ENCODE data around the gene PCDHA4.
A peak's percentile ranks its signal among the peaks of the same experiment; 100 is the strongest.

The PCDHA4 gene

DNA sequence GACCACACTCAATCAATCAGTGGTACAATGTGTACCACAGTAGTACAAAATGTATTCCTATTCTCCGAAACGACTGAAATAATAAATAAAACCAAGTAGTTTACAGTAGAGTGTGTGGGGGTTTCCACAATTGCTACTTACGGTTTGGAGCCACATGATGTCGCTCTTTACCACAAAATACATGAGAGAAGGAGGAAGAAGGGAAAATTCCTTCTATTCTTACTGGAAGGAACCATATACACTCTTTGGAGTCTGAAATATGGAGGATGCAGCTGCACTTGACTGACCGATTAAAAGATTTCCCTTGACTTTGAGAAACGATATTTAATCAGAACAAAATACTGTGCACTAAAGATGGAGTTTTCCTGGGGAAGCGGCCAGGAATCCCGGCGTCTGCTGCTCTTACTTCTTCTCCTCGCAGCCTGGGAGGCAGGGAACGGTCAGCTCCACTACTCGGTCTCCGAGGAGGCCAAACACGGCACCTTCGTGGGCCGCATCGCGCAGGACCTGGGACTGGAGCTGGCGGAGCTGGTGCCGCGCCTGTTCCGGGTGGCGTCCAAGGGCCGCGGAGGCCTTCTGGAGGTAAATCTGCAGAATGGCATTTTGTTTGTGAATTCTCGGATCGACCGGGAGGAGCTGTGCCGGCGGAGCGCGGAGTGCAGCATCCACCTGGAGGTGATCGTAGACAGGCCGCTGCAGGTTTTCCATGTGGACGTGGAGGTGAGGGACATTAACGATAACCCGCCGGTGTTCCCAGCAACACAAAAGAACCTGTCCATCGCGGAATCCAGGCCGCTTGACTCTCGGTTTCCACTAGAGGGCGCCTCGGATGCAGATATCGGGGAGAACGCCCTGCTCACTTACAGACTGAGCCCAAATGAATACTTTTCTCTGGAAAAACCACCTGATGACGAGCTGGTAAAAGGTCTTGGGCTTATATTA, at the start of gene PCDHA4:
Gene PCDHA4 (plus strand): TSS at position 235 of the 942 bp plus-strand sequence.
- TF ChIP-seq TEAD4 (IDR thresholded peaks at IDR 0.05) (no peak), RAD21 (IDR thresholded peaks at IDR 0.05; ENCODE audit: low read depth) (peak; percentile 58), EGR1 (IDR thresholded peaks at IDR 0.05) (no peak), TCF12 (IDR thresholded peaks at IDR 0.05; ENCODE audit: low read depth) (no peak), YY1 (IDR thresholded peaks at IDR 0.05; ENCODE audit: low read depth) (no peak)
- TF ChIP-seq, protein P1, sequence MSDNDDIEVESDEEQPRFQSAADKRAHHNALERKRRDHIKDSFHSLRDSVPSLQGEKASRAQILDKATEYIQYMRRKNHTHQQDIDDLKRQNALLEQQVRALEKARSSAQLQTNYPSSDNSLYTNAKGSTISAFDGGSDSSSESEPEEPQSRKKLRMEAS (IDR thresholded peaks at IDR 0.05) = 0 out of 2 replicates have a peak, but pooled peaks have one; percentile 21
- TF ChIP-seq, protein P2, sequence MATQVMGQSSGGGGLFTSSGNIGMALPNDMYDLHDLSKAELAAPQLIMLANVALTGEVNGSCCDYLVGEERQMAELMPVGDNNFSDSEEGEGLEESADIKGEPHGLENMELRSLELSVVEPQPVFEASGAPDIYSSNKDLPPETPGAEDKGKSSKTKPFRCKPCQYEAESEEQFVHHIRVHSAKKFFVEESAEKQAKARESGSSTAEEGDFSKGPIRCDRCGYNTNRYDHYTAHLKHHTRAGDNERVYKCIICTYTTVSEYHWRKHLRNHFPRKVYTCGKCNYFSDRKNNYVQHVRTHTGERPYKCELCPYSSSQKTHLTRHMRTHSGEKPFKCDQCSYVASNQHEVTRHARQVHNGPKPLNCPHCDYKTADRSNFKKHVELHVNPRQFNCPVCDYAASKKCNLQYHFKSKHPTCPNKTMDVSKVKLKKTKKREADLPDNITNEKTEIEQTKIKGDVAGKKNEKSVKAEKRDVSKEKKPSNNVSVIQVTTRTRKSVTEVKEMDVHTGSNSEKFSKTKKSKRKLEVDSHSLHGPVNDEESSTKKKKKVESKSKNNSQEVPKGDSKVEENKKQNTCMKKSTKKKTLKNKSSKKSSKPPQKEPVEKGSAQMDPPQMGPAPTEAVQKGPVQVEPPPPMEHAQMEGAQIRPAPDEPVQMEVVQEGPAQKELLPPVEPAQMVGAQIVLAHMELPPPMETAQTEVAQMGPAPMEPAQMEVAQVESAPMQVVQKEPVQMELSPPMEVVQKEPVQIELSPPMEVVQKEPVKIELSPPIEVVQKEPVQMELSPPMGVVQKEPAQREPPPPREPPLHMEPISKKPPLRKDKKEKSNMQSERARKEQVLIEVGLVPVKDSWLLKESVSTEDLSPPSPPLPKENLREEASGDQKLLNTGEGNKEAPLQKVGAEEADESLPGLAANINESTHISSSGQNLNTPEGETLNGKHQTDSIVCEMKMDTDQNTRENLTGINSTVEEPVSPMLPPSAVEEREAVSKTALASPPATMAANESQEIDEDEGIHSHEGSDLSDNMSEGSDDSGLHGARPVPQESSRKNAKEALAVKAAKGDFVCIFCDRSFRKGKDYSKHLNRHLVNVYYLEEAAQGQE (IDR thresholded peaks at IDR 0.05; ENCODE audit: low read depth) = no peak

DNA sequence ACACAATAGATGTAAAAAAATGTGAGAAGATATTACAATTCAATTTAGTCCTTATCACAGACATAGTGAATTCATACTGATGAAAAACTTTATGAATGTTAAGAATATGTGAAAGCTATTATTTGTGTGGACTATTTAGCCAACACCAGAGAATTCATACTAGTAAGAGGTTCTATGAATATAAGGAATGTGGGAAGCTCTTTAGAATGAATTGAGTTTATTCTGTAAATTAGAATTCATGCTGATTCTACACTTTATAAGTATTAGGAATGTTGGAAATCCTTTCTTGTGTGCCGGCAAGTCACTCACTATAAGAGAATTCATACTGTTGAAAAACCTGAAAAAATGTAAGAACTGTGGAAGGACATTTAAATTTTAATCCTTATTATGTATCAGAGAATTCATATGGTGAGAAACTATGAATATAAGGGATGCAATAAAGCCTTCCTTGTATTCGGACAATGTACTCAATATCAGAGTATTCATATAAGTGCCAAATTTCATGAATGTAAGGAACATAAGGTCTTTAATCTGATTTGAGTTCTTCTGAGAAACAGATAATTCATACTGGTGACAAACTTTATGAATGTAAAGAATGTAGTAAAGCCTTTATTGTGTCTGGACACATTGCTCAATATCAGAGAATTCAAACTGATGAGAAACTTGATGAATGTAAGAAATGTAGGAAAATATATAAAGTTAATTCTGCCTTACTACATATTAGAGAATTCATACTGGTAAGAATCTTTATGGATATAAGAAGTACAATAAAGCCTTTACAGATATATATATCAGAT, 42.5 kb upstream of the PCDHA4 start:
- TF ChIP-seq, protein P1 (IDR thresholded peaks at IDR 0.05) = no peak
- TF ChIP-seq, protein P3, sequence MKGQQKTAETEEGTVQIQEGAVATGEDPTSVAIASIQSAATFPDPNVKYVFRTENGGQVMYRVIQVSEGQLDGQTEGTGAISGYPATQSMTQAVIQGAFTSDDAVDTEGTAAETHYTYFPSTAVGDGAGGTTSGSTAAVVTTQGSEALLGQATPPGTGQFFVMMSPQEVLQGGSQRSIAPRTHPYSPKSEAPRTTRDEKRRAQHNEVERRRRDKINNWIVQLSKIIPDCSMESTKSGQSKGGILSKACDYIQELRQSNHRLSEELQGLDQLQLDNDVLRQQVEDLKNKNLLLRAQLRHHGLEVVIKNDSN (IDR thresholded peaks at IDR 0.05) = 0 out of 2 replicates have a peak, but pooled peaks have one; percentile 15
- TF ChIP-seq ZBTB7A (IDR thresholded peaks at IDR 0.05; ENCODE audit: low read depth) = no peak

DNA sequence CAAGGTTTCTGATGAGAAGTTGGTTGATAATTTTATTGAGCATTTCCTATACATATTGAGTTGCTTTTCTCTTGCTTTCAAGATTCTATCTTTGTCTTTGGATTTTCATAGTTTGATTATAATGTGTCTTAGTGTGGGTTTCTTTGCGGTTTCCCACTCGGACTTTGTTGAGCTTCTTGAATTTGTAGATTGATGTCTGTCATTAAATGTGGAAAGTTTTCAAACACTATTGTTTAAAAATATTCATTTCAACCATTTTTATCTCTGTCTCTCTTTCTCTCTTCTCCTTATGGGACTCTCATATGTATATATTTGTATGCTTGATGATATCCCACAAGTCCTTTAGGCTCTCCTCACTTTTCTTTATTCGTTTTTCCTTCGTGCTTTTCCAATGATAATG, 39.4 kb upstream of the PCDHA4 start:
- no peak for TF ChIP-seq TAF1 (IDR thresholded peaks at IDR 0.05; ENCODE audit: low read depth)

DNA sequence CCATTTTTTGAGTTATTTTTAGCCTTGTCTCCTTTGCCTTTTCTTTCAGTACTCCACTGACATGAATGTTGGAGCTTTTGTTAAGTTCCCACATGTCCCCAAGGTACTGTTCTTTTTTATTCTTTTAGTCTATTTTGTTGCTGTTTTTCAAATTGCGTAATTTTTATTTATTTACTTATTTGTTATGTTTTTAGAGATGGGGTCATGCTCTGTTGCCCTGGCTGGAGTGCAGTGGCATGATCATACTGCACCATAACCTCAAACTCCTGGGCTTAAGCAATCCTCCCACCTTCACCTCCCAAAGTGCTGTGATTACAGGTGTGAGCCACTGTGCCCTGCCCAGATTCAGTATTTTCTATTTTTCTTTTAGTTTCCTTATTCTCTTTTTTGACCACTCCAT, 26.4 kb upstream of the PCDHA4 start:
- TF ChIP-seq, protein P1 (IDR thresholded peaks at IDR 0.05) = no peak
- TF ChIP-seq ZBTB7A (IDR thresholded peaks at IDR 0.05; ENCODE audit: low read depth) = no peak
- no peak for TF ChIP-seq TEAD4 (IDR thresholded peaks at IDR 0.05)
- no peak for TF ChIP-seq TCF12 (IDR thresholded peaks at IDR 0.05; ENCODE audit: low read depth)
- no peak for TF ChIP-seq RAD21 (IDR thresholded peaks at IDR 0.05; ENCODE audit: low read depth)
- no peak for TF ChIP-seq FOXM1 (IDR thresholded peaks at IDR 0.05; ENCODE audit: borderline replicate concordance, low read depth)
- no peak for TF ChIP-seq TAF1 (IDR thresholded peaks at IDR 0.05; ENCODE audit: low read depth)
- no peak for TF ChIP-seq EP300 (IDR thresholded peaks at IDR 0.05; ENCODE audit: borderline replicate concordance)

DNA sequence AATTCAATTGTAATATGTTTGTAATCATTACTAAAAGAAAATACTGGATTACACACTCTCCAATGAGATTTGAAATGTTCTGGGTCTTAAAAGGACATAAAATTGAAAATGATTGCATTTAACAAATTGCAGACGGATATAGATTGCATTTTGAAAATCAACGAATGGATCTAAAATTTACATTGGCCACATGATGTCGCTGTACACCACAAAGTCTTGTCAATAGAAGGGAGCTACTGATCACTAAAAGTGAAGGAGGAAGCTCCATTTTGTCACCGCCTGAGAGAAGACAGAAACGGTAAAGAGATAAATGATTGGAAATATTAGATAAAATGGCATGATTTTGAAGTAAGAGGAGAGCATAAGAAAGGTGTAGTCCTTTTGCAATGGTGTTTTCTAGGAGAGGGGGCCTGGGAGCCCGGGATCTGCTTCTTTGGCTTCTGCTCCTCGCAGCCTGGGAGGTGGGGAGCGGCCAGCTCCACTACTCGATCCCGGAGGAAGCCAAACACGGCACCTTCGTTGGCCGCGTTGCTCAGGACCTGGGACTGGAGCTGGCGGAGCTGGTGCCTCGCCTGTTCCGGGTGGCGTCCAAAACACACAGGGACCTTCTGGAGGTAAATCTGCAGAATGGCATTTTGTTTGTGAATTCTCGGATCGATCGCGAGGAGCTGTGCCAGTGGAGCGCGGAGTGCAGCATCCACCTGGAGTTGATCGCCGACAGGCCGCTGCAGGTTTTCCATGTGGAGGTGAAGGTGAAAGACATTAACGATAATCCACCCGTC, 20.8 kb upstream of the PCDHA4 start, which contains the start of gene PCDHA1:
Gene PCDHA1 (plus strand): TSS at position 236 of the 782 bp plus-strand sequence.
- TF ChIP-seq CEBPB (IDR thresholded peaks at IDR 0.05) (no peak), TAF1 (IDR thresholded peaks at IDR 0.05; ENCODE audit: low read depth) (no peak), YY1 (IDR thresholded peaks at IDR 0.05; ENCODE audit: low read depth) (no peak), ZBTB7A (IDR thresholded peaks at IDR 0.05; ENCODE audit: low read depth) (no peak), NFIC (IDR thresholded peaks at IDR 0.05) (no peak), EP300 (IDR thresholded peaks at IDR 0.05; ENCODE audit: borderline replicate concordance) (no peak), TEAD4 (IDR thresholded peaks at IDR 0.05) (no peak), FOXM1 (IDR thresholded peaks at IDR 0.05; ENCODE audit: borderline replicate concordance, low read depth) (no peak), RAD21 (IDR thresholded peaks at IDR 0.05; ENCODE audit: low read depth) (no peak)
- TF ChIP-seq, protein P3 (IDR thresholded peaks at IDR 0.05) = no peak
- TF ChIP-seq, protein P1 (IDR thresholded peaks at IDR 0.05) = no peak
- TF ChIP-seq, protein P2 (IDR thresholded peaks at IDR 0.05; ENCODE audit: low read depth) = no peak
